HUES6 (cell line): ENCODE measurements around the gene LLGL2.

ENCODE experiments used
- H3K27ac ChIP-seq: 2 replicates; pipeline ENCODE4 v1.7.0; 2013; ENCODE audit warnings: low read depth, mild to moderate bottlenecking, low read length, inconsistent platforms
- H3K27me3 ChIP-seq: 2 replicates; pipeline ENCODE4 v1.6.1; 2013; ENCODE audit warnings: low read length; ENCODE audit not compliant: control insufficient read depth, insufficient read depth
- H3K36me3 ChIP-seq: 2 replicates; pipeline ENCODE4 v1.6.1; 2013; ENCODE audit warnings: low read length; ENCODE audit not compliant: control insufficient read depth, insufficient read depth
- H3K4me1 ChIP-seq: 2 replicates; pipeline ENCODE4 v1.6.1; 2013; ENCODE audit warnings: low read length; ENCODE audit not compliant: control insufficient read depth, insufficient read depth
- H3K4me3 ChIP-seq: 2 replicates; pipeline ENCODE4 v1.5.1; 2013; ENCODE audit warnings: low read depth, low read length
- H3K9ac ChIP-seq: one replicate; pipeline ENCODE4 v1.6.1; 2013; ENCODE audit warnings: mild to moderate bottlenecking, low read length
- H3K9me3 ChIP-seq: 2 replicates; pipeline ENCODE4 v1.6.1; 2013; ENCODE audit warnings: low read depth, low read length; ENCODE audit not compliant: control insufficient read depth, insufficient read depth

Gene LLGL2

GRCh38 chr17:75544250-75544649, 18.8 kb downstream of the LLGL2 start:
- Histone ChIP-seq H3K4me1 (peaks cover 27% of the 10 kb centered on the region), H3K9ac (no peak overlapping the region), H3K27ac (no peak overlapping the region), H3K27me3 (no peaks in the 10 kb centered on the region), H3K4me3 (no peak overlapping the region), H3K9me3 (no peaks in the 10 kb centered on the region), H3K36me3 (no peaks in the 10 kb centered on the region; the same call in 1 of the 2 replicates)

GRCh38 chr17:75546181-75546580, 20.7 kb downstream of the LLGL2 start:
- H3K4me3 ChIP-seq = no peak overlapping the region
- no peaks in the 10 kb centered on the region for H3K36me3 ChIP-seq
- H3K9ac ChIP-seq = no peak overlapping the region
- no peak overlapping the region for H3K27ac ChIP-seq
- no peaks in the 10 kb centered on the region for H3K9me3 ChIP-seq
- no peaks in the 10 kb centered on the region for H3K27me3 ChIP-seq
- H3K4me1 ChIP-seq = peaks cover 43% of the 10 kb centered on the region

GRCh38 chr17:75547091-75547490, 21.6 kb downstream of the LLGL2 start:
- H3K36me3 ChIP-seq = no peaks in the 10 kb centered on the region
- no peak overlapping the region for H3K9ac ChIP-seq
- no peaks in the 10 kb centered on the region for H3K9me3 ChIP-seq
- no peaks in the 10 kb centered on the region for H3K27me3 ChIP-seq
- no peak overlapping the region for H3K4me3 ChIP-seq
- peaks cover 45% of the 10 kb centered on the region for H3K4me1 ChIP-seq
- no peak overlapping the region for H3K27ac ChIP-seq

- Histone ChIP-seq H3K4me1 (peaks cover 55% of the 10 kb centered on the region), H3K4me3 (peak overlapping the region; percentile 47; the same call in 1 of the 2 replicates), H3K27ac (no peak overlapping the region), H3K27me3 (no peaks in the 10 kb centered on the region), H3K36me3 (no peaks in the 10 kb centered on the region), H3K9me3 (no peaks in the 10 kb centered on the region), H3K9ac (no peak overlapping the region)
Observed at GRCh38 chr17:75548813-75549212, 23.3 kb downstream of the LLGL2 start.

GRCh38 chr17:75549246-75550138, 24.0 kb downstream of the LLGL2 start:
- no peaks in the 10 kb centered on the region for H3K9me3 ChIP-seq
- peak overlapping the region; percentile 46; the same call in 1 of the 2 replicates for H3K27ac ChIP-seq
- peak overlapping the region; percentile 18 for H3K9ac ChIP-seq
- no peaks in the 10 kb centered on the region for H3K36me3 ChIP-seq
- no peaks in the 10 kb centered on the region for H3K27me3 ChIP-seq
- peak overlapping the region; percentile 47 for H3K4me3 ChIP-seq
- H3K4me1 ChIP-seq = peaks cover 50% of the 10 kb centered on the region

GRCh38 chr17:75550139-75550465, 24.6 kb downstream of the LLGL2 start:
- H3K4me3 ChIP-seq = peak overlapping the region; percentile 47
- peaks cover 45% of the 10 kb centered on the region for H3K4me1 ChIP-seq
- peak overlapping the region; percentile 46; the same call in 1 of the 2 replicates for H3K27ac ChIP-seq
- no peaks in the 10 kb centered on the region for H3K36me3 ChIP-seq
- H3K9me3 ChIP-seq = no peaks in the 10 kb centered on the region
- H3K27me3 ChIP-seq = no peaks in the 10 kb centered on the region
- no peak overlapping the region for H3K9ac ChIP-seq

- Histone ChIP-seq H3K9ac (no peak overlapping the region), H3K27ac (no peak overlapping the region), H3K4me3 (no peak overlapping the region), H3K27me3 (no peaks in the 10 kb centered on the region), H3K36me3 (no peaks in the 10 kb centered on the region), H3K4me1 (peaks cover 38% of the 10 kb centered on the region), H3K9me3 (no peaks in the 10 kb centered on the region)
Observed at GRCh38 chr17:75551266-75551665, 25.8 kb downstream of the LLGL2 start.

GRCh38 chr17:75552425-75553294, 27.2 kb downstream of the LLGL2 start:
- Histone ChIP-seq H3K4me1 (peaks cover 46% of the 10 kb centered on the region), H3K27me3 (no peaks in the 10 kb centered on the region), H3K27ac (peak overlapping the region; percentile 55; the same call in 1 of the 2 replicates), H3K36me3 (no peaks in the 10 kb centered on the region), H3K9me3 (no peaks in the 10 kb centered on the region), H3K9ac (peak overlapping the region; percentile 61), H3K4me3 (no peak overlapping the region)

GRCh38 chr17:75553295-75554110, 28.0 kb downstream of the LLGL2 start:
- peak overlapping the region; percentile 55; the same call in 1 of the 2 replicates for H3K27ac ChIP-seq
- H3K9me3 ChIP-seq = no peaks in the 10 kb centered on the region
- peak overlapping the region; percentile 61 for H3K9ac ChIP-seq
- peaks cover 48% of the 10 kb centered on the region for H3K4me1 ChIP-seq
- peaks cover 1% of the 10 kb centered on the region; the same call in 1 of the 2 replicates for H3K36me3 ChIP-seq
- H3K27me3 ChIP-seq = no peaks in the 10 kb centered on the region
- no peak overlapping the region for H3K4me3 ChIP-seq

GRCh38 chr17:75555679-75556153, 30.2 kb downstream of the LLGL2 start:
- Histone ChIP-seq H3K9ac (no peak overlapping the region), H3K27me3 (no peaks in the 10 kb centered on the region), H3K4me1 (peaks cover 31% of the 10 kb centered on the region), H3K4me3 (no peak overlapping the region), H3K27ac (no peak overlapping the region), H3K9me3 (no peaks in the 10 kb centered on the region), H3K36me3 (peaks cover 2% of the 10 kb centered on the region; the same call in 1 of the 2 replicates)
